ENCODE measurements around the gene JARID2.

The JARID2 gene

DNA sequence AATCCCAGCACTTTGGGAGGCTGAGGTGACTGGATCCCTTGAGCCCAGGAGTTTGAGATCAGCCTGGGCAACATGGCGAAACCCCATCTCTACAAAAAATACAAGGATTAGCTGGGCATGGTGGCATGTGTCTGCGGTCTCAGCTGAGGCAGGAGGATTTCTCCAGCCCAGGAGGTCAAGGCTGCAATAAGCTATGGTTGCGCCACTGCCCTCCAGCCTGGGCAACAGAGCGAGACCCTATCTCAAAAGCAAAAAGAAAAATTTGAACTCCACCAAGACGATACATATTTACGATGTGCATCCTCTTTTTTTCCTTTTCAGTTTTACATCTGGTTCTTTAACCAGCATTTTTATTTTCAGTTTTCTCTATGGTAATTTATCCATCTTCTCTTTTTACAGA is 162.1 kb downstream of the JARID2 start:
- Histone ChIP-seq H2AK5ac (ENCODE audit: low read depth, low read length) (no peak overlapping the region), H2BK5ac (ENCODE audit: low read length) (no peak overlapping the region), H3K27me3 (ENCODE audit: control insufficient read depth in 3 of 3, insufficient read depth in 3 of 3, low read depth in 1 of 3, low read length in 3 of 3) (no peaks in the 10 kb centered on the region), H3K36me3 (replicated peaks in 1 of 2; ENCODE audit: control insufficient read depth in 2 of 2, insufficient read depth in 2 of 2, low read length in 2 of 2) (peaks cover 0 to 29% of the 10 kb centered on the region in 2 donors), H3K9ac (ENCODE audit: low read depth, low read length, poor library complexity) (no peak overlapping the region), H4K8ac (ENCODE audit: low read depth, low read length) (no peak overlapping the region), H2BK15ac (ENCODE audit: low read length) (no peak overlapping the region), H4K91ac (ENCODE audit: low read depth, low read length, poor library complexity) (no peak overlapping the region), H3K27ac (replicated peaks; ENCODE audit: low read length) (no peak overlapping the region), H3K14ac (ENCODE audit: low read length) (no peak overlapping the region), H3K4me1 (ENCODE audit: control insufficient read depth in 2 of 2, insufficient read depth in 1 of 2, low read depth in 1 of 2, low read length in 2 of 2) (peaks cover 27 to 37% of the 10 kb centered on the region in 2 donors), H3K4me3 (ENCODE audit: low read length in 2 of 2) (no peak overlapping the region), H2BK12ac (ENCODE audit: low read length) (no peak overlapping the region), H3K4me2 (ENCODE audit: insufficient read depth, low read length, poor library complexity, severe bottlenecking) (no peak overlapping the region), H3K23ac (ENCODE audit: low read depth, low read length, poor library complexity) (no peak overlapping the region), H3K4ac (ENCODE audit: low read length) (no peak overlapping the region), H2BK120ac (ENCODE audit: low read depth, low read length) (no peak overlapping the region), H3K79me1 (ENCODE audit: low read depth, low read length) (peaks cover 5% of the 10 kb centered on the region), H2AFZ (ENCODE audit: low read length) (no peak overlapping the region), H3K18ac (ENCODE audit: low read length) (no peak overlapping the region), H3K9me3 (replicated peaks in 1 of 2; ENCODE audit: control insufficient read depth in 2 of 2, insufficient read depth in 1 of 2, low read depth in 1 of 2, low read length in 2 of 2) (no peaks in the 10 kb centered on the region)
- DNase-seq (ENCODE audit: low spot score) = no peak
- no CpG with 5 or more reads among the region's 6 CpGs for WGBS, 2 donors (ENCODE audit: extremely low coverage in 2 of 2, insufficient read length in 2 of 2, insufficient replicate concordance in 1 of 2)

DNA sequence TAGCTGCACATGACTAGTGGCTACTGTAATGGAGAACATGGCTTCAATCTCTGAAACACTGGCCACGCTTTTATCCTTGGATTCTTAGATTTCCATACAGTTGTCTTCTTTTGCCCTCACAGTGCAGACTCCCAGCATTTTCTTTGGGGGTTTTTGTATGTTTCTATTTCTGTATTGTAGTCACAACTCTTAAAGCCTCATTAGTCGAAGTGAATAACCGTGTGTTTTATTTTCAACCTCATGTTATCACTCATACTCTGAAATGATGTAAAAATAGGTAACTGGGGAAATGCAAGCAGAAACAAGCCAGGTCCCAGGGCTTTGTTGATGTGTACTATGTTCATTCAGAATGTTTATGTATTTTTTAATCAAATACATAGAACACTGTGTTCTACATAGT is 162.9 kb downstream of the JARID2 start:
- H3K79me1 ChIP-seq (ENCODE audit: low read depth, low read length) = peaks cover 7% of the 10 kb centered on the region
- H3K9me3 ChIP-seq (replicated peaks in 1 of 2; ENCODE audit: control insufficient read depth in 2 of 2, insufficient read depth in 1 of 2, low read depth in 1 of 2, low read length in 2 of 2) = peaks cover 0 to 5% of the 10 kb centered on the region in 2 donors
- no peak overlapping the region for H2AK5ac ChIP-seq (ENCODE audit: low read depth, low read length)
- H2BK5ac ChIP-seq (ENCODE audit: low read length) = no peak overlapping the region
- H3K9ac ChIP-seq (ENCODE audit: low read depth, low read length, poor library complexity) = no peak overlapping the region
- peaks cover 0 to 36% of the 10 kb centered on the region in 2 donors for H3K36me3 ChIP-seq (replicated peaks in 1 of 2; ENCODE audit: control insufficient read depth in 2 of 2, insufficient read depth in 2 of 2, low read length in 2 of 2)
- no peak overlapping the region for H2BK12ac ChIP-seq (ENCODE audit: low read length)
- H3K4me2 ChIP-seq (ENCODE audit: insufficient read depth, low read length, poor library complexity, severe bottlenecking) = no peak overlapping the region
- no peak overlapping the region for H3K4me3 ChIP-seq (ENCODE audit: low read length in 2 of 2)
- no peak overlapping the region for H3K23ac ChIP-seq (ENCODE audit: low read depth, low read length, poor library complexity)
- H3K4ac ChIP-seq (ENCODE audit: low read length) = no peak overlapping the region
- no peak overlapping the region for H2BK15ac ChIP-seq (ENCODE audit: low read length)
- H2AFZ ChIP-seq (ENCODE audit: low read length) = no peak overlapping the region
- no peak overlapping the region for H4K91ac ChIP-seq (ENCODE audit: low read depth, low read length, poor library complexity)
- no peaks in the 10 kb centered on the region for H3K27me3 ChIP-seq (ENCODE audit: control insufficient read depth in 3 of 3, insufficient read depth in 3 of 3, low read depth in 1 of 3, low read length in 3 of 3)
- H4K8ac ChIP-seq (ENCODE audit: low read depth, low read length) = no peak overlapping the region
- no peak overlapping the region for H3K14ac ChIP-seq (ENCODE audit: low read length)
- H3K27ac ChIP-seq (replicated peaks; ENCODE audit: low read length) = no peak overlapping the region
- no peak for DNase-seq (ENCODE audit: low spot score)
- no CpG with 5 or more reads among the region's 3 CpGs for WGBS, 2 donors (ENCODE audit: extremely low coverage in 2 of 2, insufficient read length in 2 of 2, insufficient replicate concordance in 1 of 2)
- H3K18ac ChIP-seq (ENCODE audit: low read length) = no peak overlapping the region
- H2BK120ac ChIP-seq (ENCODE audit: low read depth, low read length) = no peak overlapping the region
- H3K4me1 ChIP-seq (ENCODE audit: control insufficient read depth in 2 of 2, insufficient read depth in 1 of 2, low read depth in 1 of 2, low read length in 2 of 2) = peaks cover 28 to 31% of the 10 kb centered on the region in 2 donors

DNA sequence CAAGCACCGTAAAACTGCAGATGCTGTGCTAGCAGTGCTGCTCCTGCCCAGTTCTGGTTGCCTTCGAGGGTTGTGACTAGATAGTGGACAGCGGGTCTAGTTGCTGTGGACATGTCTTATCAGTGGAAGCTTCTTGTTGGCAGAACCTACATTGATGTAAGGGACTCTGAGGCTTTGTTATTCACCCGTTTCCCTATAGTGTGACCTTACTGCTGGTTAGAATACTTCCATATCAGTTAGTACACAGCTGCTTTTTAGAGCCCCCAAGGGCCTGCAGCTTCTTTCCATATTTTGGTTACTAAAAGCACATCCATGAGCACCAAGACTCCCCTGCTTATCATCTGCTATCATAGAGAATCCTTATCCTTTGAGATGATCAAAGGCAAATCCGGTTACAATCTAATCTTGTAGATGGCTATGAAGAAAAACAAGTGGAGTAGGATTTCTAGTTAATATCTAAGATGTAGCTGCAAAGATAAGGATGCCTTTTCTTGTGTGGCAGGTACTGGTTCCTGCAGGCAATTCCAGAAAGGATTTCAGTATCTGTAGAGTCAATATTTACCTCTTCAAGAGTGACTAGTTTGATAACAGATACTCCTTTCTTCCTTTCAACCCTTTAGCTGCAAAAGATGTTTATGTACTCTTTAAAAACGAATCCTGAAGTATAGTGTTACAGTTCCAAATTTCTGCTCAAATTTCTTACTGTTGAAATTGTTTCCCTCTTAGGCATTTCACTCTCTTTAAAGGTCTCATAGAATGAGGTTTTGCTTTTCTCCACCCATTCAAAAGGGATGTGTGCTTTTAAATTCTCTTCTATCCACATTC is 163.6 kb downstream of the JARID2 start:
- H3K9ac ChIP-seq (ENCODE audit: low read depth, low read length, poor library complexity) = no peak overlapping the region
- H3K36me3 ChIP-seq (replicated peaks in 1 of 2; ENCODE audit: control insufficient read depth in 2 of 2, insufficient read depth in 2 of 2, low read length in 2 of 2) = peaks cover 0 to 44% of the 10 kb centered on the region in 2 donors
- H3K4ac ChIP-seq (ENCODE audit: low read length) = no peak overlapping the region
- no peak overlapping the region for H4K8ac ChIP-seq (ENCODE audit: low read depth, low read length)
- H3K4me1 ChIP-seq (ENCODE audit: control insufficient read depth in 2 of 2, insufficient read depth in 1 of 2, low read depth in 1 of 2, low read length in 2 of 2) = peaks cover 22 to 25% of the 10 kb centered on the region in 2 donors
- no peak overlapping the region for H2AK5ac ChIP-seq (ENCODE audit: low read depth, low read length)
- peaks cover 0 to 11% of the 10 kb centered on the region in 2 donors for H3K9me3 ChIP-seq (replicated peaks in 1 of 2; ENCODE audit: control insufficient read depth in 2 of 2, insufficient read depth in 1 of 2, low read depth in 1 of 2, low read length in 2 of 2)
- no peak overlapping the region for H3K4me3 ChIP-seq (ENCODE audit: low read length in 2 of 2)
- H2AFZ ChIP-seq (ENCODE audit: low read length) = no peak overlapping the region
- no CpG with 5 or more reads among the region's 6 CpGs for WGBS, 2 donors (ENCODE audit: extremely low coverage in 2 of 2, insufficient read length in 2 of 2, insufficient replicate concordance in 1 of 2)
- H2BK120ac ChIP-seq (ENCODE audit: low read depth, low read length) = no peak overlapping the region
- no peak overlapping the region for H3K23ac ChIP-seq (ENCODE audit: low read depth, low read length, poor library complexity)
- H2BK12ac ChIP-seq (ENCODE audit: low read length) = no peak overlapping the region
- H3K27ac ChIP-seq (replicated peaks; ENCODE audit: low read length) = no peak overlapping the region
- DNase-seq (ENCODE audit: low spot score) = no peak
- H3K4me2 ChIP-seq (ENCODE audit: insufficient read depth, low read length, poor library complexity, severe bottlenecking) = no peak overlapping the region
- H4K91ac ChIP-seq (ENCODE audit: low read depth, low read length, poor library complexity) = no peak overlapping the region
- peaks cover 7% of the 10 kb centered on the region for H3K79me1 ChIP-seq (ENCODE audit: low read depth, low read length)
- H3K27me3 ChIP-seq (ENCODE audit: control insufficient read depth in 3 of 3, insufficient read depth in 3 of 3, low read depth in 1 of 3, low read length in 3 of 3) = no peaks in the 10 kb centered on the region
- H3K18ac ChIP-seq (ENCODE audit: low read length) = no peak overlapping the region
- no peak overlapping the region for H3K14ac ChIP-seq (ENCODE audit: low read length)
- H2BK5ac ChIP-seq (ENCODE audit: low read length) = no peak overlapping the region
- H2BK15ac ChIP-seq (ENCODE audit: low read length) = no peak overlapping the region

DNA sequence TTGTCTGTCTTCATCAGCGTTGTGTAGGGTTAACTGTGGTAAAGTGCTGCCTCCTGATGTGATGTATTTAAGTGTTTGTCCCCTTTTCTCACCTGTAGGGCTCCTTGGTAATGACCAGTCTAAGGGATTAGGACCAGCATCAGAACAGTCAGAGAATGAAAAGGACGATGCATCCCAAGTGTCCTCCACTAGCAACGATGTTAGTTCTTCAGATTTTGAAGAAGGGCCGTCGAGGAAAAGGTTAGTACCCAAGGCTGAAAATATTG is 164.2 kb downstream of the JARID2 start:
- H2BK120ac ChIP-seq (ENCODE audit: low read depth, low read length) = no peak overlapping the region
- no peak overlapping the region for H3K4me3 ChIP-seq (ENCODE audit: low read length in 2 of 2)
- no peak overlapping the region for H3K18ac ChIP-seq (ENCODE audit: low read length)
- H3K79me1 ChIP-seq (ENCODE audit: low read depth, low read length) = peaks cover 7% of the 10 kb centered on the region
- H3K4ac ChIP-seq (ENCODE audit: low read length) = no peak overlapping the region
- no peak for DNase-seq (ENCODE audit: low spot score)
- H3K27me3 ChIP-seq (ENCODE audit: control insufficient read depth in 3 of 3, insufficient read depth in 3 of 3, low read depth in 1 of 3, low read length in 3 of 3) = no peaks in the 10 kb centered on the region
- no peak overlapping the region for H3K9ac ChIP-seq (ENCODE audit: low read depth, low read length, poor library complexity)
- H3K9me3 ChIP-seq (replicated peaks in 1 of 2; ENCODE audit: control insufficient read depth in 2 of 2, insufficient read depth in 1 of 2, low read depth in 1 of 2, low read length in 2 of 2) = peaks cover 0 to 11% of the 10 kb centered on the region in 2 donors
- H3K4me2 ChIP-seq (ENCODE audit: insufficient read depth, low read length, poor library complexity, severe bottlenecking) = no peak overlapping the region
- H3K4me1 ChIP-seq (ENCODE audit: control insufficient read depth in 2 of 2, insufficient read depth in 1 of 2, low read depth in 1 of 2, low read length in 2 of 2) = peaks cover 19% of the 10 kb centered on the region in 2 donors
- no peak overlapping the region for H3K27ac ChIP-seq (replicated peaks; ENCODE audit: low read length)
- H3K36me3 ChIP-seq (replicated peaks in 1 of 2; ENCODE audit: control insufficient read depth in 2 of 2, insufficient read depth in 2 of 2, low read length in 2 of 2) = peaks cover 0 to 47% of the 10 kb centered on the region in 2 donors
- no peak overlapping the region for H2AFZ ChIP-seq (ENCODE audit: low read length)
- no peak overlapping the region for H4K91ac ChIP-seq (ENCODE audit: low read depth, low read length, poor library complexity)
- WGBS, 2 donors (ENCODE audit: extremely low coverage in 2 of 2, insufficient read length in 2 of 2, insufficient replicate concordance in 1 of 2) = no CpG with 5 or more reads among the region's 5 CpGs
- no peak overlapping the region for H2BK15ac ChIP-seq (ENCODE audit: low read length)
- H4K8ac ChIP-seq (ENCODE audit: low read depth, low read length) = no peak overlapping the region
- H3K23ac ChIP-seq (ENCODE audit: low read depth, low read length, poor library complexity) = no peak overlapping the region
- no peak overlapping the region for H2BK12ac ChIP-seq (ENCODE audit: low read length)
- H3K14ac ChIP-seq (ENCODE audit: low read length) = no peak overlapping the region
- no peak overlapping the region for H2AK5ac ChIP-seq (ENCODE audit: low read depth, low read length)
- no peak overlapping the region for H2BK5ac ChIP-seq (ENCODE audit: low read length)

All from neuronal stem cell (in vitro differentiated cells).